Measurements from ENCODE around the gene SMAGP.
A peak's percentile ranks its signal among the peaks of the same experiment; 100 is the strongest.

SMAGP gene

DNA sequence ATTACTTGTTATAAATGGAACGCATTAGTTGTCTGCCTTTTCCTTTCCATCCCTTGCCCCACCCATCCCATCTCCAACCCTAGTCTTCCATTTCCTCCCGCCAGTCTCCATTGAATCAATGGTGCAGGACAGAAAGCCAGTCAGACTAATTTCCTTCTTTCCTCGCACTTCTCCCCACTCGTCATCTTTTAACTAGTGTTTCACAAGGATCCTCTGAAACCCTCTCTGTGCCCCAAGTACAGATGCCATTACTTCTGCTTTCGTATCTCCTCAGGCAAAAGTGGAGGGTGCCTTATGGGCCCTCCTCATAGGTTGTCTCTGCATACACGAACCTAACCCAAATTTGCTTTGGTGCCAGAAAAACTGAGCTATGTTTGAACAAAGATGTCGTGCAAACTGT is 27.3 kb downstream of the SMAGP start:
- H3K79me2 ChIP-seq (ENCODE audit: control insufficient read depth, insufficient read depth, low read length, poor library complexity), result peaks cover 4% of the 10 kb centered on the region
- H3K79me1 ChIP-seq (ENCODE audit: low read length), result peaks cover 11% of the 10 kb centered on the region
- H4K12ac ChIP-seq (ENCODE audit: low read depth, low read length), result no peak overlapping the region
- H3K4me1 ChIP-seq (ENCODE audit: control insufficient read depth in 1 of 2, insufficient read depth in 2 of 2, low read length in 2 of 2), result peaks cover 5 to 7% of the 10 kb centered on the region in 2 experiments
- H3K18ac ChIP-seq (ENCODE audit: low read length), result no peak overlapping the region
- no peaks in the 10 kb centered on the region for H3K27me3 ChIP-seq (ENCODE audit: insufficient read depth, low read length)
- no peak overlapping the region for H2BK5ac ChIP-seq (ENCODE audit: low read depth, low read length, poor library complexity)
- no peak overlapping the region for H3K23ac ChIP-seq (ENCODE audit: low read length)
- peaks cover 17 to 39% of the 10 kb centered on the region in 2 experiments for H3K36me3 ChIP-seq (ENCODE audit: control insufficient read depth in 1 of 2, insufficient read depth in 2 of 2, low read length in 2 of 2)
- no peak overlapping the region for H2BK12ac ChIP-seq (ENCODE audit: low read length)
- H4K8ac ChIP-seq (ENCODE audit: low read depth, low read length), result no peak overlapping the region
- H3K9me3 ChIP-seq (ENCODE audit: insufficient read depth, low read depth, low read length), result no peaks in the 10 kb centered on the region
- H3K27ac ChIP-seq (ENCODE audit: low read depth, low read length), result no peak overlapping the region
- no peak for DNase-seq
- H3K9ac ChIP-seq (ENCODE audit: low read length), result no peak overlapping the region
- no peak overlapping the region for H3K4me3 ChIP-seq (ENCODE audit: low read depth, low read length)
- no peak overlapping the region for H4K91ac ChIP-seq (ENCODE audit: low read depth, low read length)
- no peak overlapping the region for H3K4ac ChIP-seq (ENCODE audit: low read depth, low read length)
- no peak overlapping the region for H2AFZ ChIP-seq (ENCODE audit: insufficient read depth, low read length, poor library complexity)
- no CpG with 5 or more reads among the region's 7 CpGs for WGBS (ENCODE audit: extremely low coverage, insufficient coverage, insufficient read length)
- no peak overlapping the region for H2BK120ac ChIP-seq (ENCODE audit: insufficient read depth, low read length, poor library complexity)
- no peak overlapping the region for H2AK5ac ChIP-seq (ENCODE audit: low read length)
- no peak overlapping the region for H3K14ac ChIP-seq (ENCODE audit: low read length)
- H3K4me2 ChIP-seq (ENCODE audit: low read length), result no peak overlapping the region

- H3K4me2 ChIP-seq (ENCODE audit: low read length), result no peak overlapping the region
- peaks cover 5 to 7% of the 10 kb centered on the region in 2 experiments for H3K4me1 ChIP-seq (ENCODE audit: control insufficient read depth in 1 of 2, insufficient read depth in 2 of 2, low read length in 2 of 2)
- no peaks in the 10 kb centered on the region for H3K27me3 ChIP-seq (ENCODE audit: insufficient read depth, low read length)
- peaks cover 17 to 39% of the 10 kb centered on the region in 2 experiments for H3K36me3 ChIP-seq (ENCODE audit: control insufficient read depth in 1 of 2, insufficient read depth in 2 of 2, low read length in 2 of 2)
- no peak overlapping the region for H3K18ac ChIP-seq (ENCODE audit: low read length)
- H3K23ac ChIP-seq (ENCODE audit: low read length), result no peak overlapping the region
- H3K4ac ChIP-seq (ENCODE audit: low read depth, low read length), result no peak overlapping the region
- no peak overlapping the region for H3K14ac ChIP-seq (ENCODE audit: low read length)
- H2AK5ac ChIP-seq (ENCODE audit: low read length), result no peak overlapping the region
- no peak for DNase-seq
- peaks cover 11% of the 10 kb centered on the region for H3K79me1 ChIP-seq (ENCODE audit: low read length)
- H2BK5ac ChIP-seq (ENCODE audit: low read depth, low read length, poor library complexity), result no peak overlapping the region
- H4K12ac ChIP-seq (ENCODE audit: low read depth, low read length), result no peak overlapping the region
- H3K9me3 ChIP-seq (ENCODE audit: insufficient read depth, low read depth, low read length), result no peaks in the 10 kb centered on the region
- no peak overlapping the region for H3K4me3 ChIP-seq (ENCODE audit: low read depth, low read length)
- no peak overlapping the region for H4K91ac ChIP-seq (ENCODE audit: low read depth, low read length)
- H2BK12ac ChIP-seq (ENCODE audit: low read length), result no peak overlapping the region
- peaks cover 4% of the 10 kb centered on the region for H3K79me2 ChIP-seq (ENCODE audit: control insufficient read depth, insufficient read depth, low read length, poor library complexity)
- H2AFZ ChIP-seq (ENCODE audit: insufficient read depth, low read length, poor library complexity), result no peak overlapping the region
- no CpG with 5 or more reads among the region's 7 CpGs for WGBS (ENCODE audit: extremely low coverage, insufficient coverage, insufficient read length)
- H4K8ac ChIP-seq (ENCODE audit: low read depth, low read length), result no peak overlapping the region
- H2BK120ac ChIP-seq (ENCODE audit: insufficient read depth, low read length, poor library complexity), result no peak overlapping the region
- H3K27ac ChIP-seq (ENCODE audit: low read depth, low read length), result no peak overlapping the region
- H3K9ac ChIP-seq (ENCODE audit: low read length), result no peak overlapping the region
Observed at GRCh38 chr12:51242120-51242519, 28.1 kb downstream of the SMAGP start.

GRCh38 chr12:51240971-51241370 is 29.2 kb downstream of the SMAGP start:
- Histone ChIP-seq H4K12ac (ENCODE audit: low read depth, low read length) (no peak overlapping the region), H3K23ac (ENCODE audit: low read length) (no peak overlapping the region), H3K79me2 (ENCODE audit: control insufficient read depth, insufficient read depth, low read length, poor library complexity) (peaks cover 4% of the 10 kb centered on the region), H3K9ac (ENCODE audit: low read length) (no peak overlapping the region), H3K27ac (ENCODE audit: low read depth, low read length) (no peak overlapping the region), H3K79me1 (ENCODE audit: low read length) (peaks cover 11% of the 10 kb centered on the region), H3K4me2 (ENCODE audit: low read length) (no peak overlapping the region), H4K8ac (ENCODE audit: low read depth, low read length) (no peak overlapping the region), H2AK5ac (ENCODE audit: low read length) (no peak overlapping the region), H3K18ac (ENCODE audit: low read length) (no peak overlapping the region), H3K14ac (ENCODE audit: low read length) (no peak overlapping the region), H3K4me1 (ENCODE audit: control insufficient read depth in 1 of 2, insufficient read depth in 2 of 2, low read length in 2 of 2) (peaks cover 5 to 7% of the 10 kb centered on the region in 2 experiments), H3K4me3 (ENCODE audit: low read depth, low read length) (no peak overlapping the region), H4K91ac (ENCODE audit: low read depth, low read length) (no peak overlapping the region), H3K36me3 (ENCODE audit: control insufficient read depth in 1 of 2, insufficient read depth in 2 of 2, low read length in 2 of 2) (peaks cover 17 to 33% of the 10 kb centered on the region in 2 experiments), H3K9me3 (ENCODE audit: insufficient read depth, low read depth, low read length) (no peaks in the 10 kb centered on the region), H3K4ac (ENCODE audit: low read depth, low read length) (no peak overlapping the region), H2BK5ac (ENCODE audit: low read depth, low read length, poor library complexity) (no peak overlapping the region), H3K27me3 (ENCODE audit: insufficient read depth, low read length) (no peaks in the 10 kb centered on the region), H2BK12ac (ENCODE audit: low read length) (no peak overlapping the region), H2BK120ac (ENCODE audit: insufficient read depth, low read length, poor library complexity) (no peak overlapping the region), H2AFZ (ENCODE audit: insufficient read depth, low read length, poor library complexity) (no peak overlapping the region)
- peak; percentile 68 to 81 for DNase-seq
- WGBS (ENCODE audit: extremely low coverage, insufficient coverage, insufficient read length), result no CpG with 5 or more reads among the region's 2 CpGs

DNA sequence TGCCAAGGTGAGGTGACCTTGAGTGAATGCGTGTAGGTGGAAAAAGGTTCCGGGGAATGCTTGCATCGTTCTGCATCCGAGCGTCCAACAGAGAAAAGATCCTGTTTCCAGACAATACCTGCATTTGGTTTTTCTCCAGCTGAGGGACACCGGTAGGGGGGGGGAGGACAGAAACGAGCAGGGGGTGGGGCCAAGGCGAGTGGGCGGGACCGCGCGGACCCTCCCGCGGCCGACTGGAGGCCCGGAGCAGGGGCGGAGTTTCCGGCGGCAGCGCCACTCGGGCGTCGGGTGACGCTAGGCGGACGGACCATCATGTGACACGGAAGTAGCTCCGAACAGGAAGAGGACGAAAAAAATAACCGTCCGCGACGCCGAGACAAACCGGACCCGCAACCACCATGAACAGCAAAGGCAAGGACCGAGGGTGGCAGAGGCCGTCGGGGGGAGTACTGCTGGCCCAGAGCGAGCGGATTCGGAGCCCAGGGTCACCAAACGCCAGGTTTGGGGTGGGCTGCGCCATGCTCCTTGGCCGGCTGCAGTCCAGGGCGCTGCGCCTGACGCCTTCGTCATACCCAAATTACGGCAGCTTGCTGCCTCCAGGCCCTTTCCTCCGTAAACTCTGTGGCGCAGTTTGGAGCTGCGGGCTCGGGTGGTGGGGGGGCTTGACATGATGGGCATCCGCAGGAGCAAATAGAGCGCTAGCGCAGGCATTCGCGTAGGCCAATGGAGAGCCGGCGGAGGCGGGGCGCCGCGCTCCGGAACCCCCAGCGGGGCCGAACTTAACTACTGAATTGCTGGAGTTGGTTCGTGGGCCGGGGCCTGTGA is 31.5 kb downstream of the SMAGP start, which contains the start of gene DAZAP2:
DAZAP2 (plus strand) TSS at position 317 of the 825 bp plus-strand sequence; CDS start at position 399, 82 bp downstream.
- H3K4me3 ChIP-seq (ENCODE audit: low read depth, low read length), result peak within 1 kb of the TSS; percentile 97

More for the DNA sequence above, 31.5 kb downstream of the SMAGP start, which contains the start of gene DAZAP2:
- peak; percentile 96 to 97 for DNase-seq
- peak within 1 kb of the TSS; percentile 100 for H2BK120ac ChIP-seq (ENCODE audit: insufficient read depth, low read length, poor library complexity)
- peaks cover 5 to 7% of the 10 kb centered on the region in 2 experiments for H3K4me1 ChIP-seq (ENCODE audit: control insufficient read depth in 1 of 2, insufficient read depth in 2 of 2, low read length in 2 of 2)
- H3K27ac ChIP-seq (ENCODE audit: low read depth, low read length), result peak within 1 kb of the TSS; percentile 99
- peak within 1 kb of the TSS; percentile 100 for H4K8ac ChIP-seq (ENCODE audit: low read depth, low read length)
- H3K79me2 ChIP-seq (ENCODE audit: control insufficient read depth, insufficient read depth, low read length, poor library complexity), result peaks cover 4% of the 10 kb centered on the region
- H3K4ac ChIP-seq (ENCODE audit: low read depth, low read length), result peak within 1 kb of the TSS; percentile 99
- peak within 1 kb of the TSS; percentile 100 for H3K18ac ChIP-seq (ENCODE audit: low read length)
- H2AK5ac ChIP-seq (ENCODE audit: low read length), result peak within 1 kb of the TSS; percentile 98
- H3K14ac ChIP-seq (ENCODE audit: low read length), result peak within 1 kb of the TSS; percentile 100
- no CpG with 5 or more reads among the region's 70 CpGs for WGBS (ENCODE audit: extremely low coverage, insufficient coverage, insufficient read length)
- H3K4me2 ChIP-seq (ENCODE audit: low read length), result peak within 1 kb of the TSS; percentile 65
- H3K36me3 ChIP-seq (ENCODE audit: control insufficient read depth in 1 of 2, insufficient read depth in 2 of 2, low read length in 2 of 2), result peaks cover 8 to 23% of the 10 kb centered on the region in 2 experiments
- peak within 1 kb of the TSS; percentile 99 for H3K9ac ChIP-seq (ENCODE audit: low read length)
- peaks cover 11% of the 10 kb centered on the region for H3K79me1 ChIP-seq (ENCODE audit: low read length)
- H2AFZ ChIP-seq (ENCODE audit: insufficient read depth, low read length, poor library complexity), result peak within 1 kb of the TSS; percentile 100
- peak within 1 kb of the TSS; percentile 59 for H2BK12ac ChIP-seq (ENCODE audit: low read length)
- H3K23ac ChIP-seq (ENCODE audit: low read length), result peak within 1 kb of the TSS; percentile 37
- no peaks in the 10 kb centered on the region for H3K9me3 ChIP-seq (ENCODE audit: insufficient read depth, low read depth, low read length)
- H4K91ac ChIP-seq (ENCODE audit: low read depth, low read length), result peak within 1 kb of the TSS; percentile 100
- peak within 1 kb of the TSS; percentile 99 for H2BK5ac ChIP-seq (ENCODE audit: low read depth, low read length, poor library complexity)
- H3K27me3 ChIP-seq (ENCODE audit: insufficient read depth, low read length), result no peaks in the 10 kb centered on the region
- H4K12ac ChIP-seq (ENCODE audit: low read depth, low read length), result peak within 1 kb of the TSS; percentile 93
